Activated CD4-positive, alpha-beta T cell treated with anti-CD3 and anti-CD28 coated beads, Interleukin-2, amount 10 ng/mL, durations not matched to agents 7 days and 5 days (primary cell): ENCODE data around the gene WDR87. TPM values are rescaled to one million over a fixed set of nuclear protein-coding genes. Genes with fewer than 3 reads are reported as not detected.

Experiments
- CTCF ChIA-PET: fragments of 350-600 bp; sonication (Branson Sonifier 250); formaldehyde crosslinking; loops from one replicate; lab custom pipeline; 2021; ENCODE audit warnings: antibody characterized with exemption; lab: Charles Lee
- POLR2A ChIA-PET: fragments of 350-600 bp; sonication (Branson Sonifier 250); formaldehyde crosslinking; loops from one replicate; lab custom pipeline; 2021; ENCODE audit warnings: antibody characterized with exemption; lab: Charles Lee
- DNase-seq: peaks from one replicate; pipeline ENCODE4 v3.0.0-alpha.2; 2020
- H3K27ac Mint-ChIP-seq: one replicate; pipeline ENCODE4 v1.8.0; 2021; ENCODE audit warnings: mild to moderate bottlenecking, moderate library complexity, mixed read lengths
- H3K27me3 Mint-ChIP-seq: one replicate; pipeline ENCODE4 v1.8.0; 2021; ENCODE audit warnings: mixed read lengths
- H3K36me3 Mint-ChIP-seq: one replicate; pipeline ENCODE4 v1.8.0; 2021; ENCODE audit warnings: low read depth, mixed read lengths
- H3K4me1 Mint-ChIP-seq: one replicate; pipeline ENCODE4 v1.8.0; 2021; ENCODE audit warnings: mixed read lengths
- H3K4me3 Mint-ChIP-seq: one replicate; pipeline ENCODE4 v1.8.0; 2021; ENCODE audit warnings: mild to moderate bottlenecking, moderate library complexity, mixed read lengths
- H3K9me3 Mint-ChIP-seq: one replicate; pipeline ENCODE4 v1.8.0; 2021; ENCODE audit warnings: mixed read lengths
- total RNA-seq, 2 experiments: library from RNA; stranded (reverse); gene quantifications; one replicate each; pipeline ENCODE4 v1.2.3, GENCODE V29; 2021

The WDR87 gene
- not detected for total RNA-seq

DNA sequence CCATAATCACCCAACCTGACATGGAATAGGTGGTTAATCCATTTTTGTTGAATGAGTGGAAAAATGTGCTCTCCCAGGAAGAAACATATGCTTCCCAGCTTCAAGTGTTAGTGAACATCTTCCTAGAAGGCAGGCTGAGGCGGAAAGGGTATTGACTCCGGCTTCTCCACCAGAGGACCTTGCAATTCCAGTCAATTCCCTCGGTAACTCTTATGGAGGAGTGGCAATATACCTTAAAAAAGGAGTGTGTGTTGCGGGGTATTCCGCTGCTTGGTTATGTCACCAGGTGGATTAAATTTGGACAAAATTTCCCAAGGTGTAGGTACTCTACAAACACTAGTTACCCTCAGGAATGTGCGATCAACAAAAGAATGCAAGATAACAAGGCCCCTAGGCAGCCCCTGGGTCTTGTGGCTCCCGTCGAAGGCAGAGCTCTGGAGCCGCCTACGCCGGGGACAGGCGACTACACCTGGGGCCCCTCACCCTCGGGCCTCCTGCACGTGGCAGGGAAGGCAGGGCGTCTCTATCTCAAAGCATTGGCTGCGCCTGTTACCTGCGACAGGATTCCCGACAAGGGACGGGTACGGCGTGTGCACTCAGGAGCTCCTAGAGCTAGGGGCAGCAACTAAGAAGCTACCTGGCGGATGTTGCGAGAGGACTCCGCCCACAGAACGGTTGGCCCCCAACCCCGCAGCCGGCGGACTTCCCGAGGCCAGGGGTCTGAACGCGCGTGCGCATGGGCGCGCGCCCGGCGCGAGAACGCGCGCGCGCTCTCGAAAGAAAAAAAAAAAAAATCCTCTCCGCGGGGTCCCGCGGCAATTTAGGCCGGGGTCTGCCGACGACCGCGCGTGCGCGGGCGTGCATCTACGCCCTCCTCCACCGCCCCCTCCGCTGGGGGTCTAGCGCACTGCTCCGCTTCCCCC lies at the start of gene WDR87:
TSS of gene WDR87 (minus strand) at position 649 of the 923 bp plus-strand sequence. CDS start 8,355 bp downstream, outside the sequence.
- POLR2A ChIA-PET, result interaction anchor here (2.1 kb wide), 1 partner anchor 142 kb away, joined by 4 read pairs; no protein-coding TSS in a partner anchor
- Mint-ChIP-seq H3K4me3 (peak within 1 kb of the TSS; percentile 90), H3K4me1 (peaks cover 19% of the 10 kb centered on the region), H3K9me3 (no peaks in the 10 kb centered on the region), H3K36me3 (no peaks in the 10 kb centered on the region), H3K27me3 (no peaks in the 10 kb centered on the region), H3K27ac (peak within 1 kb of the TSS; percentile 82)
- CTCF ChIA-PET, result interaction anchor here (0.8 to 1.5 kb wide), 4 partner anchors 11 to 429 kb away, joined by 3 to 5 read pairs (median 4); no protein-coding TSS in a partner anchor
- DNase-seq, result peak; percentile 37

DNA sequence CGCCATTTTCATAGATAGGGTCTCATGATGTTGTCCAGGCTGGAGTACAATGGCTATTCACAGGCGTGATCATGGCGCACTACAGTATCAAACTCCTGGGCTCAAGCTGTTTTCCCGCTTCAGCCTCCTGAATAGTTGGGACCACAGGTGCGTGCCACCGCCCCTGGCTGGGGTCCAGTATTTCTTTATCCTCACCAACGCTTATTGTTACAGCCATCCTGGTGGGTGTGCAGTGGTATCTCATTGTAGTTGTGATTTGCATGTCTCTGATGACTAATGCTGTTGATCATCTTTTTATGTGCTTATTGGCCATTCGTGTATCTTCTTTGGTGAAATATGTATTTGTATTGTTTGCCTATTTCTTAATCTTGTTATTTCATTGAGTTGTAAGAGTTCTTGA lies 49.6 kb upstream of the WDR87 start:
- Mint-ChIP-seq H3K9me3 (peaks cover 18% of the 10 kb centered on the region), H3K27ac (no peak overlapping the region), H3K4me3 (no peak overlapping the region), H3K36me3 (peaks cover 3% of the 10 kb centered on the region), H3K4me1 (peaks cover 1% of the 10 kb centered on the region), H3K27me3 (no peaks in the 10 kb centered on the region)
- no peak for DNase-seq
- ChIA-PET CTCF (no interaction called here), POLR2A (no interaction called here)

DNA sequence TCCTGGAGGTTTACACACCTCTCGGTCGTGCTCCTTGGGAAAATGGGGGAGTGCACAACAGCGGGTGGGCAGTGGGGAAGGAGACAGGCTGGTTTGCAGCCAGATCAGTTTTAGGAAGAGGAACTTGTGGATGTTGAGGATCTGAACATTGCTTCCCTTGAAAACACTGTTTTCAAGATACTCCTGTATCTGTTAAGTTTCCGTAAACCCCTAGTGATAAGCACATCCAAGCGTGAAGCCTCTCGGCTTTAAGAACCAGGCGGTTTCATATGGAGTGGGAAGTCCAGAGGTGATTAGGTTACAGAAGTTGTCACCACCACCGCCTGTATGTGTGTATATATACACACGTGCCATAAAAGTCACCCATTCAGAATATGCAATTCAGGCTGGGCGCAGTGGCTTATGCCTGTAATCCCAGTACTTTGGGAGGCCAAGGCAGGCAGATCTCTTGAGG lies 48.1 kb upstream of the WDR87 start:
- no peaks in the 10 kb centered on the region for H3K4me1 Mint-ChIP-seq

DNA sequence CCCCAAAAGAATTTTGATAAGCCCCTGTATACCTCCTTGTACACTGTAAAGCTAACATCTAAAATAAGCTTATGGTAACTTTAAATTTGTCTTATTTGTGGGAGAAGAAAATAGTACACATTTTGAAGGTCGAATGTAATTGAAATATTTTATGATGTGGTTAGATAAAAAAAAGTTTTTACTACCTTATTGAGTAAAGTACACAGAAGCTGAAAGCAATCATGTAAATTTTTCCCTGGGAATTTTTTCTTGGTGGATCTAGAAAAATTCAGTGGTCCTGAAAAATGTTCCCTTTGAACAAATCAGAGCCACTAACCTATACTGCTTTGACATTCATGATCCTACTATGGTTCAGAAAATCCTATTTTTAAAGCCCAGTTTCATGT lies 47.5 kb upstream of the WDR87 start:
- H3K36me3 Mint-ChIP-seq, result peaks cover 3% of the 10 kb centered on the region
- no peak overlapping the region for H3K27ac Mint-ChIP-seq
- CTCF ChIA-PET, result interaction anchor here (1.4 kb wide), 1 partner anchor 21 kb away, joined by 3 read pairs; no protein-coding TSS in a partner anchor

More for the DNA sequence above, 48.1 kb upstream of the WDR87 start:
- Mint-ChIP-seq H3K36me3 (peaks cover 3% of the 10 kb centered on the region), H3K4me3 (no peak overlapping the region), H3K27ac (no peak overlapping the region), H3K27me3 (no peaks in the 10 kb centered on the region), H3K9me3 (peaks cover 22% of the 10 kb centered on the region)
- ChIA-PET POLR2A (no interaction called here), CTCF (interaction anchor here (1.4 kb wide), 1 partner anchor 22 kb away, joined by 3 read pairs; no protein-coding TSS in a partner anchor)
- DNase-seq, result no peak

DNA sequence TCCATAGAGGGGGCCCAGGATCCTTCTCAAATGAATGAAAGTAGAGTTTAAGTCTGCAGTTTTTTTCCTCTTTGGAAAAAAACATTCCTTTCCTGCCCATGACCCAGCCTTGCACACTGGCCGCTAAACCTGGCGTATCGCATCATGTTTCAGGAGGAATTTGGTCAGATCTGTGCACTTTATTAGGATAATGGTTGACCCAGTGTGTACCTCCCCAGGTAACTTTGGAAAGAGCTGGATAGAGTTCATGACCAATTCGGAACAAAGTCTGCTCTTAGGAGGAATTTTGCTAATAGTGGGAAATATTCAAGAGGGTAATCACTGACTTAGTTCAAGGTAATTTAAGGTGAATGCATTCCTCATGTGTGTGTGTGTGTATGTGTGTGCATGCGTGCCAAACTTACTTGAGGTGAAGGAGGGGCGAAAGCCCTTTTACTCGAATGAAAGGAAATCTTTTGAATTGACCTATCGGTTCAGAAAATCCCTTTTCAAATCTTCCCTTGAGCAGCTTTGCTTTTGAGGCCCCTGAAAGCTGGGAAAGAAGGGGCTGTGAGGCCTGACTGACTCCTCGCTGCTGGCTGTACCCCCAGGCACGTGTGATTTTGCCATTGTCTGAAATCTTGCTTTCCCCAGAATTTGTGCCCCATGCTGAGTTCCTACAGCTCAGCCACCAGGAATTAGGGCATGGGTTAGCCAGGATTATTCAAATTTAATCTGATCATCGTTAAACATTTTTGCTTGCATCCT lies 47.0 kb upstream of the WDR87 start:
- POLR2A ChIA-PET, result no interaction called here
- no peak overlapping the region for H3K4me3 Mint-ChIP-seq
- H3K36me3 Mint-ChIP-seq, result peaks cover 3% of the 10 kb centered on the region
- H3K9me3 Mint-ChIP-seq, result peaks cover 16% of the 10 kb centered on the region
- no peaks in the 10 kb centered on the region for H3K4me1 Mint-ChIP-seq
- no peaks in the 10 kb centered on the region for H3K27me3 Mint-ChIP-seq
- H3K27ac Mint-ChIP-seq, result no peak overlapping the region
- CTCF ChIA-PET, result interaction anchor here (1.4 kb wide), 1 partner anchor 21 kb away, joined by 3 read pairs; no protein-coding TSS in a partner anchor
- no peak for DNase-seq

More for the DNA sequence above, 47.5 kb upstream of the WDR87 start:
- DNase-seq, result no peak
- Mint-ChIP-seq H3K4me3 (no peak overlapping the region), H3K4me1 (no peaks in the 10 kb centered on the region), H3K9me3 (peaks cover 19% of the 10 kb centered on the region), H3K27me3 (no peaks in the 10 kb centered on the region)
- POLR2A ChIA-PET, result no interaction called here

DNA sequence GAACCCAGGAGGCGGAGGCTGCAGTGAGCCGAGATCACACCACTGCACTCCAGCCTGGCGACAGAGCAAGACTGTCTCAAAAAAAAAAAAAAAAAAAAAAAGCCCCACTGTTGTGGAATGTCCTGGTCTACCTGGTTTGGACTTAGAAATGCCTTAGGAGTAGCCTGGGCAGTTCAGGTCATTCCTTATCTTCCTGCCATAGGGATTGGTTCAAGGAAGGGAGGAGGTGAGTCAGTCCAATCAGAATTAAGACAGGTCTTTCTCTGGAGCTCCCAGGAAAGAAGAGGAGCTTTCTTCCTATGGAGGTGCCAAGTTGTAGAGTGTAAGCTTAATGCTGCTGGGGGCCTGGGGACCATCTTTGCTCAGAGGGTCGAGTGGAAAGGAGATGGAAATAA lies 45.4 kb upstream of the WDR87 start:
- peaks cover 1% of the 10 kb centered on the region for H3K36me3 Mint-ChIP-seq
- CTCF ChIA-PET, result interaction anchor here (0.8 to 0.9 kb wide), 2 partner anchors 133 to 162 kb away, joined by 3 read pairs; no protein-coding TSS in a partner anchor
- peaks cover 15% of the 10 kb centered on the region for H3K9me3 Mint-ChIP-seq
- H3K4me1 Mint-ChIP-seq, result no peaks in the 10 kb centered on the region
- no peak for DNase-seq
- POLR2A ChIA-PET, result no interaction called here
- H3K27me3 Mint-ChIP-seq, result no peaks in the 10 kb centered on the region
- no peak overlapping the region for H3K27ac Mint-ChIP-seq
- H3K4me3 Mint-ChIP-seq, result no peak overlapping the region

DNA sequence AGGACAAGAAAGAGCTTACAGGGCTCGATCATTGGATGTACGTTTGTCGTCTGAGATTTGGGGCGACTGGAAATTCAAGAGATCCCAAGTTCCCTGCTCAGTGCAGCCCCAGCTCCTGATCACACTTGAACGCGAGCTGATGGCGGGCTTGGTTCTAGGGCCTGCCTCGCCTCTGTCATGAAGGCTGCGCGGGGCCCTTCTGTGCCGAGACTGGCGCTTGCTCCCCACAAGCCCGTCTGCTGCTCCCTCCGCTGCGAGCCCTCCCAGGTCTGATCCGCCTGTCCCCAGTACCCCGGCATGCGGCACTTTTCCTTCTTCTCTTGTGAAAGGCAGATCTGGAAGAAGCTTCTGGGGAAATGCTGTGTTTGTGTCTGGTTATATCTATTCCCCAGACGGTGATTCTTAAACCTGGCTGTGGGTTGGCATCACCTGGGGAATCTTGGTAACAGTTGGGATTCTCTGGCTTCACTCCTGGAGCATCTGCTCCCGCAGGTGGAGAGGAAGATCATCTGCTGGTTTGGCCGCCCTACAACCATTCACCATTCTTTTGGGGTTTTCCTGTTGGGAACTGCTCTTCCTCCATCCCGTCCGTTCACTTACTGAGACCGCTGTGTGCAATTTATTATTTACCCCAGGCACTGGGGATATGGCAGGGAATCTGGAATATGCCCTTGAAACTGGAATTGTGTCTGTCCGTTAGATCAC lies 44.2 kb upstream of the WDR87 start:
- Mint-ChIP-seq H3K27me3 (no peaks in the 10 kb centered on the region), H3K36me3 (no peaks in the 10 kb centered on the region), H3K9me3 (peaks cover 12% of the 10 kb centered on the region), H3K4me1 (no peaks in the 10 kb centered on the region), H3K4me3 (no peak overlapping the region), H3K27ac (no peak overlapping the region)
- ChIA-PET POLR2A (no interaction called here), CTCF (interaction anchor here (1.4 kb wide), 1 partner anchor 39 kb away, joined by 3 read pairs; no protein-coding TSS in a partner anchor)
- no peak for DNase-seq

DNA sequence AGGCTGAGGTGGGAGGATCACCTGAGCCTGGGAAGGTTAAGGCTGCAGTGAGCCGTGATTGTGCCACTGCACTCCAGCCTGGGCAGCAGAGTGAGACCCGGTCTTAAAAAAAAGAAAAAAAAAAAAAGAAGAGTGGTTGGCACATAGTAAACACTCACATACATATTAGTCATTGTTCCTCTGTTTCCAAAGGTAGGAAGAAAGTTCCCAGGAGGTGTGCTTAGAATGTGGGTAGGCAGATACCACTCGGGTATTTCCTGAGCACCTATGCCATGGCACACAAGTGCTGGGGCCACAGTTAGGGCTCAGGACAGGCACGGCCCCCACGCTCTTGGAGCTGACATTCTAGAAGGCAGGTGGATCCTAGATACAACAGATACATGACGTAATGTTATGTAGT lies 42.0 kb upstream of the WDR87 start:
- Mint-ChIP-seq H3K4me3 (no peak overlapping the region), H3K27me3 (no peaks in the 10 kb centered on the region), H3K36me3 (no peaks in the 10 kb centered on the region), H3K27ac (no peak overlapping the region), H3K4me1 (no peaks in the 10 kb centered on the region), H3K9me3 (peaks cover 11% of the 10 kb centered on the region)
- DNase-seq, result no peak
- ChIA-PET POLR2A (no interaction called here), CTCF (no interaction called here)

DNA sequence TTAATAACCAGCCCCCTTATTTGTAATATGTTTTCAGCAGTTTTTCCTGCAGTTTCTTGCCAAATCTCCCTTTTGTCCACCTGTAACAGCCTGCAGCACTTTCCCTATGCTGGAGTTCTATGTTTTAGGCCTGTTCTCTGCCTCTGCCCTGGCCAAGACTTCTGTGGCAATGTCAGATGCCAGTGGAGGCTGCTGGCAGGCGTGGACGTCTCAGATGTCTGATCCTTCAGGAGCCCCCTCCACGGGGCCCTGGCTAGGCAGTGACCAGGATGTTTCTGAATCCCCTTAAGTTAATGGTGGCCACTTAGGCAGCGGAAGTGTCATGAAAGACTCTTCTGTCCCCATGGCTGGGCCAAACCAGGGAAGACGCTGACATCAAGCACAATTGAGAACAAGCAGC lies 41.4 kb upstream of the WDR87 start:
- no peak overlapping the region for H3K27ac Mint-ChIP-seq
- no peaks in the 10 kb centered on the region for H3K27me3 Mint-ChIP-seq
- H3K9me3 Mint-ChIP-seq, result peaks cover 11% of the 10 kb centered on the region
- no peak overlapping the region for H3K4me3 Mint-ChIP-seq
- ChIA-PET CTCF (no interaction called here), POLR2A (no interaction called here)
- H3K4me1 Mint-ChIP-seq, result no peaks in the 10 kb centered on the region
- no peak for DNase-seq
- no peaks in the 10 kb centered on the region for H3K36me3 Mint-ChIP-seq

DNA sequence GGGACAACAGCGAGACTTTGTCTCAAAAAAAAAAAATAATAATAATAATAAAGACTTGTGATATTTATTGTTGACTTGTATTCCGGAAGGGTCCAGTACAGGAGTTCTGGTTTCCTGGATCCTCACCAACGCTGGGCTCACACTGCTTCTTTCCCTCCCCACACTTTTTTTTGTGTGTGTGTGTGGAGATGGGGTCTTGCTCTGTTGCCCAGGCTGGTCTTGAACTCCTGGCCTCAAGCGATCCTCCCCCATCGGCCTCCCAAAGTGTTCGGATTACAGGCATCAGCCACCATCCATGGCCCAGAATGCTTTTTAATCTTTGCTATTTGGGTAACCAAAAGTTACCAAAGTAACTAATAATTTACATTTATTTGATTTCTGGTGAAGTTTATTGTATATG lies 39.7 kb upstream of the WDR87 start:
- H3K4me3 Mint-ChIP-seq, result no peak overlapping the region
- CTCF ChIA-PET, result no interaction called here
- H3K27ac Mint-ChIP-seq, result no peak overlapping the region
- DNase-seq, result no peak
- POLR2A ChIA-PET, result no interaction called here
- peaks cover 8% of the 10 kb centered on the region for H3K9me3 Mint-ChIP-seq
- no peaks in the 10 kb centered on the region for H3K4me1 Mint-ChIP-seq
- H3K36me3 Mint-ChIP-seq, result no peaks in the 10 kb centered on the region
- no peaks in the 10 kb centered on the region for H3K27me3 Mint-ChIP-seq

DNA sequence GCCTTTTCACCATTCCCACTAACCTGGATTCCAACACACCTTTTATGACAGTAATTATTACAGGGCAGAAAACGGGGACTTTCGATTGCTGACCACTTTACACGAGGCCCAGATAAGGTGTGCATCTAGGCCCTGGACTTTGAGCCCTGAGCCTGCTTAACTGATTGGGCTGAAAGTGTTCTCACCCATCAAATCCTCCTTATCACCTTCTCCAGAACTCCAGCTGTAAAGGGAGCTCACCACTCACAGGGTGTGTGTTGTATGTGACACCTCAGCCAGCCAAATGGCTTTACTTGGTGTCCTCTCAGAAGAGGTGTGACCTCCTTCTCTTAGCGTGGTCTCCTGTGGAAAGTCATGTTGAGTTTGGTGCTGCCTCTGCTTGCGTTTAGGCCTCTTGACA lies 37.1 kb upstream of the WDR87 start:
- POLR2A ChIA-PET, result no interaction called here

DNA sequence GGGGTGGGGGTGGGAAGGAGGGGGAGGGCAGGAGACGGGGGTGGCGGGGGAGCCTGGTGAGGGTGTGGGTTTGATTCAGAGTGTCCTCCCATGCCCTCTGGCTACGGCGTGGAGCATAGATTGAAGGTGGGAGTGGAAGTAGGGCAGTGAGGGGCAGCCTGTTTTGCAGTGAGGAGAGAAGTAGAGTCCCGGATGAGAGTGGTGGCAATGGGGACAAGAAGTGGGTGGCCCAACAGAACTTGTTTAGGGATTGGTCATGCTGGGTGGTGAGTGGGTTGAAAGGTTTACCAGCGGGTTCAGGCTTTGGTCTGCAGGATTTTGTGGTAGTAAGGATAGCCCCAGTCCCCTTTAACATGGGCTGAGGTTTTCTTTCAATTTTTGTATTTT lies 36.1 kb upstream of the WDR87 start:
- no peak for DNase-seq
- CTCF ChIA-PET, result no interaction called here
- peaks cover 7% of the 10 kb centered on the region for H3K9me3 Mint-ChIP-seq
- no peaks in the 10 kb centered on the region for H3K36me3 Mint-ChIP-seq
- H3K4me1 Mint-ChIP-seq, result peaks cover 1% of the 10 kb centered on the region
- no peak overlapping the region for H3K4me3 Mint-ChIP-seq
- H3K27ac Mint-ChIP-seq, result no peak overlapping the region
- H3K27me3 Mint-ChIP-seq, result no peaks in the 10 kb centered on the region
- POLR2A ChIA-PET, result no interaction called here

More for the DNA sequence above, 37.1 kb upstream of the WDR87 start:
- H3K9me3 Mint-ChIP-seq, result peaks cover 7% of the 10 kb centered on the region
- H3K4me1 Mint-ChIP-seq, result peaks cover 1% of the 10 kb centered on the region
- CTCF ChIA-PET, result no interaction called here
- H3K27me3 Mint-ChIP-seq, result no peaks in the 10 kb centered on the region
- H3K36me3 Mint-ChIP-seq, result no peaks in the 10 kb centered on the region
- DNase-seq, result no peak
- no peak overlapping the region for H3K4me3 Mint-ChIP-seq
- no peak overlapping the region for H3K27ac Mint-ChIP-seq
